HepG2 (cell line): ENCODE results near the gene CLDN20. TPM values are rescaled to one million over a fixed set of nuclear protein-coding genes. Genes with fewer than 3 reads are reported as not detected.
A peak's percentile ranks its signal among the peaks of the same experiment; 100 is the strongest.

Experiments
- ATAC-seq: fragments of 200-7000 bp; cut with Tn5 transposase; 3 replicates; pipeline ENCODE4 v1.9.1; 2020; ENCODE audit warnings: mild to moderate bottlenecking, moderate library complexity
- BruUV-seq: library from RNA; stranded (reverse); fragments of 400-500 nt; replicated peaks from 2 replicates; lab custom pipeline; 2021; lab: Mats Ljungman, UMichigan
- CTCF ChIA-PET: fragments of 300-600 bp; formaldehyde crosslinking; extraction: SDS; loops from one replicate; lab custom pipeline; 2021; ENCODE audit warnings: low total read pairs, inconsistent platforms, low intra/inter-chr PET ratio; lab: Yijun Ruan, JAX
- POLR2A ChIA-PET: fragments of 350-600 bp; sonication (Branson Sonifier 250); formaldehyde crosslinking; loops from one replicate; lab custom pipeline; 2020; ENCODE audit warnings: antibody characterized with exemption, inconsistent platforms; lab: Yijun Ruan, JAX
- DNase-seq: peaks from one replicate; pipeline ENCODE4 v3.0.0-alpha.2; 2015; ENCODE audit warnings: low spot score
- FAIRE-seq: peaks from 3 replicates; lab custom pipeline; 2011; peaks lifted over from hg19 to GRCh38; lab: Jason Lieb, UNC
- H2AFZ ChIP-seq: one replicate; pipeline ENCODE4 v1.6.1; 2011; ENCODE audit warnings: low read length, inconsistent platforms
- H3K27ac ChIP-seq: fragments of 300-600 bp; 3 replicates; pipeline ENCODE4 v1.8.0; 2011; ENCODE audit warnings: mixed run types, mild to moderate bottlenecking, mixed read lengths, low read length, inconsistent platforms; ENCODE audit not compliant: insufficient read depth; ENCODE audit errors: extremely low read length
- H3K27me3 ChIP-seq, 2 experiments: fragments of 200-600 bp in 1 of 2; 2 replicates in 1 of 2; 3 replicates in 1 of 2; pipeline versions ENCODE4 v1.6.0 to v1.8.0; 2011; ENCODE audit warnings: low read length in 2 of 2, mild to moderate bottlenecking in 2 of 2, moderate library complexity in 2 of 2, inconsistent platforms in 1 of 2; ENCODE audit not compliant: insufficient read depth in 2 of 2, control insufficient read depth in 1 of 2
- H3K36me3 ChIP-seq, 2 experiments: fragments of 200-600 bp in 1 of 2; replicated peaks in 1 of 2; 2 replicates in 1 of 2; 3 replicates in 1 of 2; pipeline versions ENCODE4 v1.5.1 to v1.8.0; 2011; ENCODE audit warnings: low read length in 2 of 2, inconsistent platforms in 1 of 2; ENCODE audit not compliant: insufficient read depth in 2 of 2, control insufficient read depth in 1 of 2
- H3K4me1 ChIP-seq: 2 replicates; pipeline ENCODE4 v1.5.1; 2012; ENCODE audit warnings: low read length, inconsistent platforms; ENCODE audit not compliant: insufficient read depth
- H3K4me2 ChIP-seq: 2 replicates; pipeline ENCODE4 v1.6.0; 2011; ENCODE audit warnings: low read depth, low read length, inconsistent platforms
- H3K4me3 ChIP-seq, 3 experiments: fragments of 200-600 bp in 1 of 3; sonication (generic), shearing (Covaris generic) in 1 of 3; replicated peaks in 1 of 3; 2 replicates each; pipeline ENCODE4 v1.5.1; 2011 to 2016; ENCODE audit warnings: low read length in 3 of 3, inconsistent platforms in 2 of 3, low read depth in 2 of 3, mild to moderate bottlenecking in 2 of 3, control low read depth in 1 of 3, mixed read lengths in 1 of 3; ENCODE audit not compliant: insufficient read depth in 1 of 3
- H3K79me2 ChIP-seq: one replicate; pipeline ENCODE4 v1.6.1; 2011; ENCODE audit warnings: low read length, inconsistent platforms; ENCODE audit not compliant: insufficient read depth
- H3K9ac ChIP-seq: 2 replicates; pipeline ENCODE4 v1.6.0; 2011; ENCODE audit warnings: mild to moderate bottlenecking, low read depth, low read length, inconsistent platforms; ENCODE audit not compliant: insufficient read depth
- H3K9me3 ChIP-seq: 2 replicates; pipeline ENCODE4 v1.5.1; 2012; ENCODE audit warnings: mild to moderate bottlenecking, low read length
- H4K20me1 ChIP-seq: 2 replicates; pipeline ENCODE4 v1.6.0; 2011; ENCODE audit warnings: inconsistent platforms, mild to moderate bottlenecking, low read length, moderate library complexity; ENCODE audit not compliant: insufficient read depth
- DZIP1 ChIP-seq: sonication (generic); formaldehyde crosslinking; IDR thresholded peaks from 2 replicates; pipeline ENCODE4 v1.5.0; 2020; ENCODE audit warnings: mild to moderate bottlenecking, missing genetic modification reagents
- KLF16 ChIP-seq, 2 experiments: sonication (generic) in 1 of 2; formaldehyde crosslinking in 1 of 2; IDR thresholded peaks; 2 replicates each; pipeline versions ENCODE4 v1.6.1 to v1.8.0; 2016 to 2023; ENCODE audit warnings: missing genetic modification reagents in 2 of 2, missing compliant biosample characterization in 1 of 2
- MIXL1 ChIP-seq: IDR thresholded peaks from 2 replicates; pipeline ENCODE4 v1.6.1; 2016
- ZNF12 ChIP-seq: sonication (generic); formaldehyde crosslinking; IDR thresholded peaks from 2 replicates; pipeline ENCODE4 v1.5.0; 2020; ENCODE audit warnings: missing genetic modification reagents
- ZUFSP ChIP-seq: sonication (generic); formaldehyde crosslinking; IDR thresholded peaks from 2 replicates; pipeline ENCODE4 v1.9.0; 2021; ENCODE audit warnings: missing genetic modification reagents, mild to moderate bottlenecking, borderline replicate concordance
- WGBS: methylation state at CpG from one replicate; pipeline ENCODE4 v1.1.6; 2017; ENCODE audit warnings: low lambda C conversion rate; 5-methylcytosine and 5-hydroxymethylcytosine counted together
- in situ Hi-C: cut with HindIII; loops from 2 replicates; pipeline ENCODE4 v1.10.0; 2017; ENCODE audit warnings: low pct_unique_long_range_greater_than_20kb; ENCODE audit not compliant: extremely low pct_ligation_motif_present
- intact Hi-C: fragments of 100-400 bp; cut with micrococcal nuclease; formaldehyde crosslinking; loops from one replicate; pipeline ENCODE4 v1.10.0; 2022; ENCODE audit not compliant: unreplicated experiment
- polyA plus RNA-seq, 8 experiments: library from polyadenylated mRNA; depleted of rRNA in 3 of 8; stranded (reverse) in 7 of 8; unstranded in 1 of 8; fragments of >200 nt; fragmentation: Illumina TruSeq in 4 of 8; extraction: Trizol in 4 of 8; gene quantifications; 2 replicates each; pipeline versions ENCODE4 v1.2.1 to v1.2.3, GENCODE V29; 2011 to 2016; ENCODE audit warnings: low read depth in 4 of 8, missing spikeins in 1 of 8, mixed read lengths in 1 of 8; ENCODE audit not compliant: insufficient read depth in 1 of 8
- total RNA-seq, 5 experiments: library from RNA; depleted of rRNA; stranded (reverse); fragments of >200 nt; fragmentation: Illumina TruSeq; extraction: Trizol; gene quantifications; 2 replicates each; pipeline ENCODE4 v1.2.3, GENCODE V29; 2016; ENCODE audit warnings: low read depth in 1 of 5

CLDN20 gene
- total and polyA plus RNA-seq, 2 of the 13 experiments (the other 11 are each of a cell fraction or from before 2014, with no cell fraction given), result not detected

- no peak for TF ChIP-seq ZUFSP (CRISPR knock-in tag)
- peak in 1 of 2 experiments; percentile 39; a peak in 1 of 4 replicates for TF ChIP-seq KLF16 (CRISPR knock-in tag; IDR thresholded peaks at IDR 0.05)
- TF ChIP-seq, all 625 proteins: peak for 18
Measured at GRCh38 chr6:155315516-155315871, 51.7 kb downstream of the CLDN20 start (continued).

GRCh38 chr6:155316419-155316818 lies 52.6 kb downstream of the CLDN20 start:
- no peak overlapping the region; the same call in 1 of the 2 replicates for H3K9ac ChIP-seq
- H3K4me2 ChIP-seq, result no peak overlapping the region
- POLR2A ChIA-PET, result interaction anchor here (1.0 to 6.8 kb wide), 3 partner anchors 9 to 171 kb away, joined by 3 to 155 read pairs (median 4); no protein-coding TSS in a partner anchor
- H4K20me1 ChIP-seq, result no peaks in the 10 kb centered on the region
- no peak overlapping the region for H2AFZ ChIP-seq
- peaks cover 28% of the 10 kb centered on the region for H3K79me2 ChIP-seq
- in situ Hi-C loops, result no loop called here
- FAIRE-seq, result no peak
- H3K9me3 ChIP-seq, result peaks cover 7% of the 10 kb centered on the region; the same call in 1 of the 2 replicates
- no peaks in the 10 kb centered on the region; a peak in 1 of 5 replicates for H3K27me3 ChIP-seq
- H3K27ac ChIP-seq, result peak overlapping the region; percentile 92
- no peak overlapping the region; a peak in 1 of 6 replicates for H3K4me3 ChIP-seq
- intact Hi-C loops, result no loop called here
- H3K4me1 ChIP-seq, result peaks cover 49% of the 10 kb centered on the region
- H3K36me3 ChIP-seq, result peaks cover 3 to 14% of the 10 kb centered on the region in 2 experiments; a peak in 3 of 5 replicates
- no TSS peak for BruUV-seq
- 96% methylated on average over 1 of the region's 1 CpG for WGBS
- TF ChIP-seq ZNF12 (CRISPR knock-in tag) (peak; percentile 98), DZIP1 (CRISPR knock-in tag) (no peak), MIXL1 (no peak)
- TF ChIP-seq, all 625 proteins: peak for 1
- DNase-seq (no peak), ATAC-seq (no peak)
- CTCF ChIA-PET, result no interaction called here
